GM21529 (cell line): ENCODE results near the gene PPP1R15B.

Source experiments
- ATAC-seq: cut with Tn5 transposase; IDR thresholded peaks from one replicate; pipeline ENCODE4 v1.9.1; 2021; ENCODE audit not compliant: unreplicated experiment

Gene PPP1R15B

DNA sequence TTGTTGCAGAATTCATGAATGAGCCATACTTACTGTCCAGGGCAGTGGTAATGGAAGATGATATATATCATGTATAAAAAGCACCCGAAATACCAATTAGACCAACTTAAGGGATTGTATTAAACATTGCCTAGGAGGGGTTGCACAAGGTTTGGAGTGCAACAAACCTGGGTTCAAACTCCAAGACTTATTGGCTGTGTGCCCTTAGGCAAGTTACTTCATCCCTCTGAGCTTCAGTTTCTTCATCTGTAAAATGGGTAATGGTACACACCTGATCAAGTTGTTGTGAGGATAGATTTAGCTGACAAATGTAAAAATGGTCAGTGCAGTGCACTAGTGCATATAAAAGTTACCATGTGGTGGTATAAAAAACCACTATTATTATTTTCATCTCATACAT, 9.8 kb upstream of the PPP1R15B start:
- ATAC-seq: no peak

DNA sequence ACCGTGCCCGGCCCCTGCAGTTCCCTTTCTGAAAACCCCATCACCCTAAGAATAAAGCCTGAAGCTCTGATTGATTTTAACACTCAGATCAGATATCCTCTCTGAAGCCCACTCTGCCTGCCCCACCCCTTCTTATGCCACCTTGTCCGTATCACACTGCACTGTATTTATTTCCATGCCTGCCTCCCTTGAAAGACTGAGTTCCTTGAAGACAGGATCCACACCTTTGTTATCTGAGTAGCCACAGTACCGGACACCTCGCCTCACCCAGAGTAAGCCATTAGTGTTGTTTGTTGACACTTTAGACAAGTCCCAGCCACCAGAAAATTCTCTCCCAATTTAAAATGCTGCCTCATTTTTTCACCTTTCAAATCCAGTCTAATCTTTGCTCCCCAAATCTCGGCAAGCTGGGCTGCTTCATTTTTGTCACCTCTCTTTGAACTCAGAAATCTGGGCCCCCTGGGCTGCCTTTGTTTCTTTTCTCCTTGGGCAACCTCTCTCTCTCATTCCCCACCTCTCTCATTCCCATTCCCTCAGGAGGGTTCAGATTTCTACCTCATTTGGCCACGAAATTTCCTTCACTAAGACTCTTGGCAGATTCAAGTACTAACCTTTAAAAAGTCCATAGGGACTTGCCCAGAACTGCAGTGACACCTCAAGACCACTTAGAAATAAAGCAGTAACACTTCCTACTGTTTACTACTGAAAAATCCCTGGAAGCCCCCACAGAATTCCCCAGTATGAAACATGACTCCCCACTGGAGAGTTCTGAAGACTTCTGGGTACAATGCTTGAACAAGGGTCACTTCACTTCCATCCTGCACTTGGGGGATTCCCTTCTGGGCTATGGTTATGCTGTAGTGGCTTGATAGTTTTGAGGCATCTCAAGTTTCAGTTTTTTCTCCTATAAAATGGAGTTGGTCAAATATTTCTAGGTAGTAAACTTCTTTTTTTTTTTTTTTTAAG, 8.7 kb upstream of the PPP1R15B start:
- ATAC-seq: no peak

DNA sequence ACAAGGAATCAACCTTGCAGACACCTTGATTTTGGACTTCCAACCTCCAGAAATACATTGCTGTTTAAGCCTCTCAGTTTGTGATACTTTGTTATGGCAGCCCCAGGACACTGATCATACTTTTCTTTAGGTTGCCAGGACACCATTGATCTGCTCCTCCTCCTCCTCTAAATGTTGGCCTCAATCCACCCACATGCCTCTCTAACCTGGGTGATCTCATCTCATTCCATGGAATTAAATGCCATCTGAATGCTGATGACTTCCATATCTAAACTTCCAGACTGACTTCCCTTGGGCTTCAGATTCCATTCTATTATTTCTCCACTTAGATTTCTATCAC, 7.4 kb upstream of the PPP1R15B start:
- ATAC-seq: no peak

DNA sequence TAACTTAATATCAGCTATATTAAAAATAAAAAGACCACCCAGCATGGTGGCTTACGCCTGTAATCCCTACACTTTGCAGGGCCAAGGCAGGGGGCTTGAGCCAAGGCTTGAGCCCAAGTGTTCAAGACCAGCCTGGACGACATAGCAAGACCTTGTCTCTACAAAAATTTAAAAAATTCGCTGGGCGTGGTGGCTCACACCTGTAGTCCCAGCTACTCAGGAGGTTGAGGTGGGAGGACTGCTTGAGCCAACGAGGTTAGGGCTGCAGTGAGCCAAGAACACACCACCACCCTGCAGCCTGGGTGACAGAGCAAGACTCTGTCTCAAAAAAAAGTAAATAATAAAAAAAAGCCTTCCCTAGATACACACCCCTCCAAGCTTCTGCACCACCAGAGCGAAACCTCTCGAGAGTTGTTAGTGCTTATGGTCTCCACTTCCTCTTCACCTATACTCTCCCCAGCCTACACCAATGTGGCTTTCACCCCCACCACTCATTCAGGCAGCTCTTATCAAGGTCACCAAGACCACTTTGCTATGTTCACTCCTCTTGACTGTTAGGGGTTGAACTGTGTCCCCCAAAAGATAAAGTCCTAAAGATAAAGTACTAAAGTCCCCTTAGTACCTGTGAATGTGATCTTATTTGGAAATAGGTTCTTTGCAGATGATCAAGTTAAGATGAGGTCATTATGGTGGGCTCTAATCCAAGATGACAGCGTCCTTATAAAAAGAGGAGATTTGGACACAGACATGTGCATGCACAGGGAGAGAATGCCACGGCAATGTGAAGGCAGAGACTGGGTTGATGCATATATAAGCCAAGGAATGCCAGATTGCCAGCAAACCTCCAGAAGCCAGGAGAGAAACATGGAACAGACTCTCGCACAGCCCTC, 6.8 kb upstream of the PPP1R15B start:
- ATAC-seq: peak; percentile 48

DNA sequence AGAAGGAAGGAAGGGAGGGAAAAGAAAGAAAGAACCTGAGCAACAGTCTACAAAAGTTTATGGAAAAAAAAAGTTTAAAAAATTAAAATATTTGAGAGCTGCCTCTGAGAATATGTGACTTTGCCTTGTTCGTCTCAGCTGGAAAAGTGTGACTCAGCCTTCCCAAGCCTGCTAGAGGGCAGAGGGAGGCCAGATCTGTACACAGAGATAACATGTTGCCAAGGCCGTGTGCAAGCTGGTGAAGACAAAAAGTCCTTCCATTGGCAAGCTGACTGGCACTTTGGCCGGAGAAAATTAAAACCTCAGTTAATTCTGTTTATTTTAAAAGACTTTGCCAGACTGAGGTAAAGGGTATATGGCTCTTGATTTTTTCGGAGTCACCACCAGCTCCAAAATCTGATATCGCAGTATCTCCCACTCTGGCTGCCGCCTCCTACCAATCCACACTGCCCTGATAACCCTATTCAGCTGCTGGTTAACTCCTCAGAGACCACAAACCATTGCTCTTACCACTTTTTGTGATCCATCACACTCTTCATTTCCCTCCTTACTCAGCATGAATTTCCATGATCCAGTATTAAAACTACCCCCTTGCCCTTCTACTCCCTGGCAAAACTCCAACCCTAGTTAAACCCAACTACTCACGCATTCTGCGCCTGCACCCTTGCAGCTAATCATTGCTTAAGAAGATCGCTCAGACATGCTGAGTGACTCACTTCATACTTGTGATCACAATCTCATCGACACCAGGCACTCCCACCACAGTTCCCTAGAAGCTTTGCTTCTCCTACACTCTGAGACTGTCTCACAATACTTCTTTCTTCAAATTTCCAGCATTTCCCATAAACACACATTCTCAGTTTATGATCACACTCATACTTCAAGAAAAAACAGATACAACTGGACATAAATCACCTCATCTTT, 5.7 kb upstream of the PPP1R15B start:
- no peak for ATAC-seq

DNA sequence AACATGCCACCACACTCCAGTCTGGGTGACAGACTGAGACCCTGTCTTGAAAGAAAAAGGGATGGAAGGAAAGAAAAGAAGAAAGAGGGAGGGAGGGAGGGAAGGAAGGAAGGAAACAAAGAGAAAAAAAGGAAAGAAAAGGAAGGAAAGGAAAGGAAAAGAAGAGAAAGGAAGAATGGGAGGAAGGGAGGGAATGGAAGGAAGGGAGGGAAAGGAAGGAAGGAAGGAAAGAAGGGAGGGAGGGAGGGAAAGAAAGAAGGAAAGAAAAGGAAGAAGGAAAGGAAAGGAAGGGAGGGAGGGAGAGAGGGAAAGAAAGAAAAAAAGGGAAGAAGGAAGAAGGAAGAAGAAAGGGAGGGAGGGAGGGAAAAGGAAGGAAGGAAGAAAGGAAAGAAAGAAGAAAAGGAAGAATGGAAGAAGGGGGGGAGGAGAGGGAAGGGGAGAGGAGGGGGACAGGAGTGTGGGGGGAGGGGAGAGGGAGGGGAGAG, 5.0 kb upstream of the PPP1R15B start:
- no peak for ATAC-seq

DNA sequence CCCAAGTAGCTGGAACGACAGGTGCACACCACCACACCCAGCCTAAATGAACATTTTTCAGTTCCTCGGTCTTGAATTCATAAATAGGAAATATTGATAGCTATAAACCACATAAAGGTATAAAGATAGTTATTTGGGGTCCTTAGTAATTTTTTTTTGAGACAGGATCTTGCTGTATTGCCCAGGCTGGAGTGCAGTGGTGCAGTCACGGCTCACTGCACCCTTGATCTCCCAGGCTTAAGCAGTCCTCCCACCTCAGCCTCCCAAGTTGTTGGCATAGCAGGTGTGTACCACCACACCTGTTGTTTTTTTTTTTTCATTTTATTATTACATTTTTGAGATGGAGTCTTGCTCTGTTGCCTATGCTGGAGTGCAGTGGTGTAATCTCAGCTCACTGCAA, 3.7 kb upstream of the PPP1R15B start:
- ATAC-seq: no peak

DNA sequence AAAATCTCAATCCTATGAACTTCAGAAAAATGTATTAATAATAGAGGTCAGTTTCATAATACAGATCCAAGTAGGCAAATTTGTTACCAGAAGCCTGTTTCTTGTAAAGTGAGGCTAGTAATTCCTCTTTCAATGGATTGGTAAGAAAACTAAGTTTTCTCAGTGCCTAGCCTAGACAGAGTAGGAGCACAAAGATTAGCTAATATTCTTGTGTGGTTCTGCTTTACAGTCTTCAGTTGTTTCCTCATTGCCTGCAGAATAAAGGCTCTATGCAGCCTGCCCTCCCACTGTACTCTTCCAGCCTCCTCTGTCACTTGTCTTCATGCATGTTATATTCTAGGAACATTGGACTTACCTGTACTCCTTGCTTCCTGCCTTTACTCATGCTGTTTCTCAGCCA, 2.4 kb upstream of the PPP1R15B start:
- no peak for ATAC-seq

DNA sequence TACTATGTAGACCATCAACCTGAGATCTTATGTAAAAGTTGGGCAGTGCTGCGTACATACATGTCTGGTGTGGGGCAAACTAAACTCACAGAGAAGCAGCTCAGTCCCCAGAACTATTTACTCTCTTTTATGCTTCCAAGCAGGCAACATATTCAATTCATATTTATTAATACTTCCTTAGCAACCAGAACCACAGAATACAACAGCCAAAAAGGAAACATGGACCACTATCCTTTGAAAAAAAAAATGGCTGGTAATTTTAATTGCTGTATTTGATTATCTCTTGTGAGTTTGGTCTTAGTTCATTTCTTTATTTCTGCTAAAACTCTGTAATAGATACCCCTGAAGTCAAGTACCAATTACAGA, 1.5 kb upstream of the PPP1R15B start:
- ATAC-seq: no peak

DNA sequence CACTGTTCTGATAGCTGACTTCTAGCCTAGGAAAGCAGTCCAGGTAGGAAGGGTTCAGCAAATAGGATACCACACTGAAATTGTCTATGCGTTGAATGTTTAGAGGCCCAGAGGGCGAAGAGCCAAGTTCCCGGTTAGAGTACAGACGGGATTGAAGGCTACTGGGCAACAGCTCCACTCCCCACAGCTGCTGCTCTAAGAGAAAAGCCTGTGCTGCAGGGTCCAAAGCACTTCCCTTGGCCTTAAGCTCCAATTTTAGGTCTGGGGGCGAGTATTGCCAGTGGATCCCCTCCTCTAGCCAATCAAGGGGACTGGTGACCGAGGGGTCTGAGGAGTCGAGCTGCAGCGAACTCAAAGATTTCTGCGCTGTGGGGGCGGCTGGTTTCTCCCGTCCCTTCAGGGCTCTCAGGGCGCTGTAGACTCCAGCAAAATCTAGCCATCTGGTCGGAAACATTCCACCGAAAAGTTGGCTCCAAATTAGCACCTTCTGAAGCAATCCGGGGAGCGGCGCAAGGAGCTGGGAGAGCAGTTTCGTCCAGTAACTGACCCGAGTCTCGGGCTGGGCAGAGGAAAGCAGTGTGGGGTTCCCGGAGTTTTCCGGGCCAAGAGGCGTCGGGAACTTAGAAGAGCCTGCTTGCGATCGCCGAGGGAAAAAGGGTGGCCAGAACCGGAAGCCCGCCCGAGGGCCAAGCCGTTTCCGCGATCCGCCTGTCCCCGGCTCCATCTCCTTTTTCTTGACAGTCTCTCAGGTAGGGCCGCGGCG, 748 bp downstream of the PPP1R15B start:
- ATAC-seq: peak; percentile 32

DNA sequence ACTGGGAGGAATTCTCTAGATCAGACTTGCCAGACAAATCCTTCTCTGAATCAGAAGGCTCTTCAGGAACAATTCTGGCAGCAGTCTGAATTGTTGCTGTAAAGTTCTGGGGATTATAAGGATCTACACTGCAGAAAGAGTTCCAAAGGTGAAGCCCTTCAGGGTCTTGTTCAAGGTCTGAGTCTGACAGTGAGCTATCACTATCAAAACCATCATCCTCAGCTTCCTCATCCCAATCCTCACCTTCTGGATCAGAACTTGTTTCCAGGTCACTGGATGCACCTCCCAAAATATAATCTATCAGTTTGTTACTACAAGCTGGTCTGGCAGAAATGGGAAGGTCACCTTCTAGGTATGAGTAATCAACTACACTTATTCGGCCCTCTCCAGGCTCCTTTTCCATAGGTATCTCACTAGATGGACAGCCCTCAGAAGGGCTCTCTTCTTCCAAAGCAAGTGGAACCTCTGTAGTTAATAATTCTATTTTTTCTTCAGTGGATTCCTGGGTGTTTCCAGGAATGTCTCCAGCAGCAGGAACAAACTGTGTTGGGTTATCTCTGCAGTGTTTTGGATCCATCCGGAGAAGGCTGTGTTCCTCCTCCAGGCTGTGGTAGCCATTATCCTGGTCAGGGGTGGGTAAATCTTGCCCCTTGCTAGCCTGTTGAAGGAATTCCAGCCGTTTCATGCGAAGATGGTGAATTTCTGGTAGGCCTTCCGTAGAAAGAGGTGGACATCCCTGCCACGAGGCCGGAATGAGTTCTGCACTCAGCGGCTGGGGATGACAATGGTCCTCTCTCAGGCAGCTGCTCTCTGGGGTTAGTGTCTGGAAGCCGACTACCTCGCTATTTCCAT, 1.6 kb downstream of the PPP1R15B start:
- no peak for ATAC-seq

DNA sequence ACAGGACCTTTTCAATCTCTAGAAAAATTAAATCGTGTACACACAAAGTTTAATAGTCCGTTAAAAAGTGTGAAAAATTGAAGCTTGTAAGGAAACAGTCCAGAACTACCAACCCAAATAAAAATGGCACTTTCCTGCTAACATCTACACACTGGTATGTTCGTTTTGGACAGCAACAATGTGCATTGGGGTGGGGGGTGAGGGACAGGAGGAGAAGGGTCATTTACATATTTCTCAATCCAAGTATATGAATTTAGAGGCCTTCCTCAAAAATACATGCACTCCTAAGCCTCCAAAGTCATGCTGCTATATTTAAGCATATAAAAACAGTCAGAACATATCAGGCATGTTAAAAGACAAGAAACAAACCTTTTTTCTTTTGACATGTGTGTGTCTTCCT, 2.5 kb downstream of the PPP1R15B start:
- no peak for ATAC-seq

DNA sequence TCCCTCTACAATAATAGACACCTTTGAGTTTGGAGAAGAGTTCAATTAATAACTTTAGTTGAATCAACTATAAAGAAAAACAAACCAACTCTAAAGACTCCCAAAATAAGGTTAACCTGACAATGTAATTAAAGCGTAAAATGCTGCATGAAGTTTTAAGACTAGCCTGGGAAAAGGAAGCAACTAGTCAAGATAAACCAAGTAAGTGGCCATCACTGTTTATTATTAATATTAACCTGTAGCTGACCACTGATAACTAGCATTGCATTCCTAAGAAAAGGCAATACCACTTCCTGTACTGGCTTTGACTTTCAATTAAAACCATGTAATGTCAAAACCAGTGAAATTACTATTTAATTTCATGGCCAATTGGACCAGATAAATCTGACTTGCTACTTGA, 3.0 kb downstream of the PPP1R15B start:
- no peak for ATAC-seq

DNA sequence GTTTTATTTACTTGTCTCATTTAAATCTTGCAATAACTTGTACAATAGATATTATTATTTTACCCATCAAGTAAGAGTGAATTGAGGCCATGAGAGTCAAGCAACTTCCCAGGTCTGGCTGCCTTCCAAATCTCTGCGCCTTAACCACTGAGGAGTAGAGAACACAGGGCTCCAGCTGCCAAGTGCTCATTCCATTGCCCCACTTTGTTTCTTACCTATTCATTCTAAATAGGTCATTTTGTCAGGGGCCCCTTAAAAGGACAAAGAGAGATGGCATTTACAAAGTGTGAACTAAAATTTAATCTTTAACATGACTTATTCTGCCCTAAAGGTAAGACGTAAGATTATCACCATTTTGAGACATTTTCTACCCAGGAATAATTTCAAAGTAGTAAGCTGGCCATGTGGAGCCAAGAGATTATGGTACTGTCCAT, 3.5 kb downstream of the PPP1R15B start:
- ATAC-seq: no peak

DNA sequence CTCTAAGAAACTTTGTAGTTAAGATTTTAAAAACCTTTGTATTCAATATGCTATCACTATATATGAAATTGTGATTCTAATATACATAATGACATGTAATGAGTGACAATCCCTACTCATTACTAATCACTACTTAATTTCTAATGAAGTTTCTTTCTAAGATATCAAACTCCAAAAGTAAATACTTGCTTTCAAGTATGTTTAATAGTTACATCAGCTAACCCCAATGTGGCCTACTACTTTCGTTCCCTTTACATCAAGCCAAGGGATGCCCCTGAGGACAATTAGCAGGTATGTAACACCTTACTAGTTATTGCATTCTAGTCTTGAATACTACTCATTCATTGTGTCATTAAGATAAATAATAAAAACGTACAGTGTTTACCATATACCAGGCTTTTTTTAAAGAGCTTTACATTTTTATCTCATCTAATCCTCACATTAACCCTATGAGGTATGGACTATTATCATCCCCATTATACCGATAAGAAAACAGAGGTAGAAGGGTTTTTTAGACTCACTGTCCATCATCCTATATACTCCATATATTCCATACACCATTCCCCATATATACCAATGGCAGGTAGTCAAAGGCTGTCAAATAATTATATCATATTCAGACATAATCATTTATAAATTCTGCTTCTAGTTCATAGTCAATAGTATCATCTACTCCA, 4.2 kb downstream of the PPP1R15B start:
- no peak for ATAC-seq

DNA sequence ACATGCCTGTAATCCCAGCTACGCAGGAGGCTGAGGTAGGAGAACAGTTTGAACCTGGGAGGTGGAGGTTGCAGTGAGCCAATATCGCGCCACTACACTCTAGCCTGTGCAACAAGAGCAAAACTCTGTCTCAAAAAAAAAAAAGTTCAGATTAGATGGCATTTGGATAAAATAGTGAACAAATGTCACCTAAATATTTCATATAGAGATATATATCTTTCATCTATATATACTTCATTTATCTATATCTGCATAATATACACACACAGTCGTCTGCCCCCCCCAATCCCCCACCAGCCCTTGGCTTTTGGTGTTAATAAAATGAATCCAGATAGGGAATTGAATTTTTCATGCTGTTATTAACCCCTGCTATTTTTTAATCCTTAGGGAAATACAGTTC, 5.0 kb downstream of the PPP1R15B start:
- ATAC-seq: no peak

DNA sequence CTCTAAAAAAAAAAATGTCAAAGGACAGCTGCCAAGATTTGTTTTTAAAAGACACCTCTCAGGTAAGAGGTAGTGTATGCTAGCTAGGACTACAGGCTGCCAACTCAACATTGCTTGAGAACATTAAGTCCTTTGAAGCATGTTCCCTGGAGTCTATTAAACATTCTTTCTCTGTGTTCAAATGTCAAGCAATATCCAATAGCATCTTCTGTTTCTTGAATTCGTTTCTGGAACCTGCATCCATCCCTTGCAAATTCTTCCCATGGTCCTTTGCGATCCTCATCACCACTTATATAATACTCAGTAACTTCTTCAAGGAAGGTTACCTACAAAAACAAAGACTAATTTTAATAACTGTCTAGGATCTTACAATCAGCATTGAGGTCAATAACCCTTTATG, 5.6 kb downstream of the PPP1R15B start:
- ATAC-seq: no peak

DNA sequence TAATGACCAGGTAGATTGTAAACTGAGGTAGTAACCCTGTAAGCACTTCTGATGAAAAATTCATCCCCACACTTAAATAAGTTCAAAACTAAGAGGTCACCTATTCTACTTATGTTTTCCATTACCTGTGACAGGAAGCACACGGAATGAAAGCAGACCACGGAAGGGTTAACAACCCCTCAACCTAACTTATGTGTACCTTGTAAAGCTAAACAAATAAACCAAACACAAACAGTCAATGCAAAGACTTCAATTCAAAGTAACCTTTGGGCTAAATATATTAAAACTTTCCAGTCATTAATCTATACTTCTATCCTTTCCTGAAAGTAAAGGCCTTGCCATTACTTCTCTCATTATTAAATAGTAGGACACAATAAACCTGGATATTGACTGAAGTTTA, 7.0 kb downstream of the PPP1R15B start:
- ATAC-seq: no peak

DNA sequence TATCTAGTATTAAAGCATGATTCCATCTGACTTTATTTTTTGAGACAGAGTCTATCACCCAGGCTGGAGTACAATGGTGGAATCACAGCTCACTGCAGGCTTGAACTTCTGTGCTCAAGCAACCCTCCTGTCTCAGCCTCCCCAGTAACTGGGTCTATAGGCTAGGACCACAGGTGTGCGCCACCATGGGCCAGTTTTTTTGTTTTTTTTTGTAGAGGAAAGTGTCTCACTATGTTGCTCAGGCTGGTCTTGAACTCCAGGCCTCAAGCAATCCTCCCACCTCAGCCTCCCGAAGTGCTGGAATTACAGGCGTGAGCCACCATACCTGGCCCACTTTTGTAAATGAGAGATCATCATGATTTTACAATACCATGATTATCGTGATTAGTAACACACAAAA, 9.2 kb downstream of the PPP1R15B start:
- ATAC-seq: no peak
